ENCODE measurements around the gene NPAP1. TPM values are rescaled to one million over a fixed set of nuclear protein-coding genes. Genes with fewer than 3 reads are reported as not detected.

The NPAP1 gene
- total RNA-seq, 1 experiment from 2014 or later = not detected

GRCh38 chr15:24645627-24646026 lies 29.9 kb upstream of the NPAP1 start:
- no peak overlapping the region for H3K4me3 Mint-ChIP-seq (ENCODE audit: unreplicated experiment)
- H3K9me3 Mint-ChIP-seq (ENCODE audit: unreplicated experiment) = peaks cover 36% of the 10 kb centered on the region
- intact Hi-C loops (cut with micrococcal nuclease) = no loop called here
- H3K27ac Mint-ChIP-seq (ENCODE audit: low read depth, unreplicated experiment) = no peak overlapping the region
- H3K36me3 Mint-ChIP-seq (ENCODE audit: insufficient read depth, unreplicated experiment) = no peaks in the 10 kb centered on the region
- BruUV-seq (replicated peaks) = no TSS peak
- TF ChIP-seq, protein P1, sequence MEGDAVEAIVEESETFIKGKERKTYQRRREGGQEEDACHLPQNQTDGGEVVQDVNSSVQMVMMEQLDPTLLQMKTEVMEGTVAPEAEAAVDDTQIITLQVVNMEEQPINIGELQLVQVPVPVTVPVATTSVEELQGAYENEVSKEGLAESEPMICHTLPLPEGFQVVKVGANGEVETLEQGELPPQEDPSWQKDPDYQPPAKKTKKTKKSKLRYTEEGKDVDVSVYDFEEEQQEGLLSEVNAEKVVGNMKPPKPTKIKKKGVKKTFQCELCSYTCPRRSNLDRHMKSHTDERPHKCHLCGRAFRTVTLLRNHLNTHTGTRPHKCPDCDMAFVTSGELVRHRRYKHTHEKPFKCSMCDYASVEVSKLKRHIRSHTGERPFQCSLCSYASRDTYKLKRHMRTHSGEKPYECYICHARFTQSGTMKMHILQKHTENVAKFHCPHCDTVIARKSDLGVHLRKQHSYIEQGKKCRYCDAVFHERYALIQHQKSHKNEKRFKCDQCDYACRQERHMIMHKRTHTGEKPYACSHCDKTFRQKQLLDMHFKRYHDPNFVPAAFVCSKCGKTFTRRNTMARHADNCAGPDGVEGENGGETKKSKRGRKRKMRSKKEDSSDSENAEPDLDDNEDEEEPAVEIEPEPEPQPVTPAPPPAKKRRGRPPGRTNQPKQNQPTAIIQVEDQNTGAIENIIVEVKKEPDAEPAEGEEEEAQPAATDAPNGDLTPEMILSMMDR (IDR thresholded peaks at IDR 0.05; ENCODE audit: unreplicated experiment) = no peak
- ChIA-PET POLR2A (no interaction called here), CTCF (interaction anchor here (0.7 kb wide), 1 partner anchor 1154 kb away, joined by 3 read pairs; no protein-coding TSS in a partner anchor)
- H3K4me1 Mint-ChIP-seq (ENCODE audit: insufficient read depth, unreplicated experiment) = no peaks in the 10 kb centered on the region
- no peak for DNase-seq (ENCODE audit: unreplicated experiment)
- no peaks in the 10 kb centered on the region for H3K27me3 Mint-ChIP-seq (ENCODE audit: insufficient read depth, unreplicated experiment)

DNA sequence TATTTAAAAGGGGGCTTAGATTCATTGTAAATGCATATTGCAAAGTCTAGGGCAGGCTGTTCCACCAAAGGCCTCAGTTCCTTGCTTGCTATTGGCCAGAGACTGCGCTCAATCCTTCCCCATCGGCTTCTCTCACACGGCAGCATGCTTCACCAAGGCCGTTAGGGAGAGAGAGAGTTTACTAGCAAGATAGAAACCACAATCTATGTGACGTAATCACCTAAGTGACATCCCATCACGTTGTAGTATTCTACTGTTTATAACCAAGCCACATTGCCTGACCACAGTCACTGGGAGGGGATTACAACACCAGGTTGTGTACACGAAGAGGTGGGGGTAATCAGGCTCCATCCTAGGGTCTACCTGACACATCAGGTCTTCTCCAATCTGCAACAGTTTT lies 16.0 kb upstream of the NPAP1 start:
- intact Hi-C loops (cut with micrococcal nuclease) = no loop called here
- BruUV-seq (replicated peaks) = no TSS peak
- ChIA-PET POLR2A (no interaction called here), CTCF (no interaction called here)
- no peaks in the 10 kb centered on the region for H3K4me1 Mint-ChIP-seq (ENCODE audit: insufficient read depth, unreplicated experiment)
- H3K27ac Mint-ChIP-seq (ENCODE audit: low read depth, unreplicated experiment) = no peak overlapping the region
- H3K27me3 Mint-ChIP-seq (ENCODE audit: insufficient read depth, unreplicated experiment) = no peaks in the 10 kb centered on the region
- H3K36me3 Mint-ChIP-seq (ENCODE audit: insufficient read depth, unreplicated experiment) = no peaks in the 10 kb centered on the region
- H3K4me3 Mint-ChIP-seq (ENCODE audit: unreplicated experiment) = no peak overlapping the region
- TF ChIP-seq, protein P1 (IDR thresholded peaks at IDR 0.05; ENCODE audit: unreplicated experiment) = no peak
- peaks cover 42% of the 10 kb centered on the region for H3K9me3 Mint-ChIP-seq (ENCODE audit: unreplicated experiment)
- DNase-seq (ENCODE audit: unreplicated experiment) = no peak

- Mint-ChIP-seq H3K27me3 (ENCODE audit: insufficient read depth, unreplicated experiment) (no peaks in the 10 kb centered on the region), H3K9me3 (ENCODE audit: unreplicated experiment) (peaks cover 21% of the 10 kb centered on the region), H3K4me3 (ENCODE audit: unreplicated experiment) (no peak overlapping the region), H3K36me3 (ENCODE audit: insufficient read depth, unreplicated experiment) (no peaks in the 10 kb centered on the region), H3K27ac (ENCODE audit: low read depth, unreplicated experiment) (no peak overlapping the region), H3K4me1 (ENCODE audit: insufficient read depth, unreplicated experiment) (no peaks in the 10 kb centered on the region)
- CTCF ChIA-PET = interaction anchor here (0.6 kb wide), 1 partner anchor 1133 kb away, joined by 3 read pairs; no protein-coding TSS in a partner anchor
- TF ChIP-seq, protein P1 (IDR thresholded peaks at IDR 0.05; ENCODE audit: unreplicated experiment) = no peak
- intact Hi-C loops (cut with micrococcal nuclease) = no loop called here
- POLR2A ChIA-PET = interaction anchor here (0.7 kb wide), 1 partner anchor 143 kb away, joined by 3 read pairs; no protein-coding TSS in a partner anchor
- BruUV-seq (replicated peaks) = no TSS peak
- DNase-seq (ENCODE audit: unreplicated experiment) = no peak
Measured at GRCh38 chr15:24662991-24663390, 12.6 kb upstream of the NPAP1 start.

DNA sequence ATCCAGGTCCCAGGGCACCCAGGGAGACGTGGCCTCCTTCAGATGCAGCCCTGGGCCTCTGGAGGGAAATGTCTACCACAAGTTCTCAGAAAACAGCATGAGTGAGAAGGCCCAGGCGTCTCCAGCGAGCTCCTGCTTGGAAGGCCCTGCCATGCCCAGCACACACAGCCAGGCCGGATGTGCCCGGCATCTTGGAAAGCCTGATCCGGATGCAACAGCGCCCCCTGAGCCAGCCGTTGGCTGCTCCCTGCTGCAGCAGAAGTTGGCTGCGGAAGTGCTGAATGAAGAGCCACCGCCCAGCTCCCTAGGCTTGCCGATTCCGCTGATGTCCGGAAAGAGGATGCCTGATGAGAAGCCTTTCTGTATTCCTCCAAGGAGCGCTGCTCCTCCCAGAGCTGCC lies 856 bp downstream of the NPAP1 start:
- TF ChIP-seq, protein P1 (IDR thresholded peaks at IDR 0.05; ENCODE audit: unreplicated experiment) = no peak

More for the DNA sequence above, 856 bp downstream of the NPAP1 start:
- no peak overlapping the region for H3K4me3 Mint-ChIP-seq (ENCODE audit: unreplicated experiment)
- no TSS peak for BruUV-seq (replicated peaks)
- CTCF ChIA-PET = interaction anchor here (1.0 kb wide), 1 partner anchor 106 kb away, joined by 3 read pairs; no protein-coding TSS in a partner anchor
- no peaks in the 10 kb centered on the region for H3K36me3 Mint-ChIP-seq (ENCODE audit: insufficient read depth, unreplicated experiment)
- no peak overlapping the region for H3K27ac Mint-ChIP-seq (ENCODE audit: low read depth, unreplicated experiment)
- no peaks in the 10 kb centered on the region for H3K4me1 Mint-ChIP-seq (ENCODE audit: insufficient read depth, unreplicated experiment)
- no peaks in the 10 kb centered on the region for H3K27me3 Mint-ChIP-seq (ENCODE audit: insufficient read depth, unreplicated experiment)
- no peak for DNase-seq (ENCODE audit: unreplicated experiment)
- POLR2A ChIA-PET = no interaction called here
- intact Hi-C loops (cut with micrococcal nuclease) = no loop called here
- peaks cover 28% of the 10 kb centered on the region for H3K9me3 Mint-ChIP-seq (ENCODE audit: unreplicated experiment)

Data from MCF 10A (cell line).